ENCODE results near the gene C12orf75. TPM values are rescaled to one million over a fixed set of nuclear protein-coding genes. Genes with fewer than 3 reads are reported as not detected.
A peak's percentile ranks its signal among the peaks of the same experiment; 100 is the strongest.
"Not testable (repeated sequence)": the region's sequence is repeated elsewhere in the genome, so short reads cannot be mapped to it uniquely, and the experiment has no call there.

The C12orf75 gene
- total RNA-seq, 6 experiments from 2014 or later: 1,007 to 1,412 (median 1,300) TPM

- no peak for DNase-seq
- Mint-ChIP-seq H3K4me1 (ENCODE audit: low read depth) (peaks cover 46% of the 10 kb centered on the region), H3K27me3 (ENCODE audit: insufficient read depth) (no peaks in the 10 kb centered on the region; the same call in 1 of the 2 replicates), H3K27ac (no peak overlapping the region), H3K4me3 (no peak overlapping the region), H3K9me3 (peaks cover 17% of the 10 kb centered on the region), H3K36me3 (ENCODE audit: low read depth) (peaks cover 18% of the 10 kb centered on the region)
- TF ChIP-seq, protein P1, sequence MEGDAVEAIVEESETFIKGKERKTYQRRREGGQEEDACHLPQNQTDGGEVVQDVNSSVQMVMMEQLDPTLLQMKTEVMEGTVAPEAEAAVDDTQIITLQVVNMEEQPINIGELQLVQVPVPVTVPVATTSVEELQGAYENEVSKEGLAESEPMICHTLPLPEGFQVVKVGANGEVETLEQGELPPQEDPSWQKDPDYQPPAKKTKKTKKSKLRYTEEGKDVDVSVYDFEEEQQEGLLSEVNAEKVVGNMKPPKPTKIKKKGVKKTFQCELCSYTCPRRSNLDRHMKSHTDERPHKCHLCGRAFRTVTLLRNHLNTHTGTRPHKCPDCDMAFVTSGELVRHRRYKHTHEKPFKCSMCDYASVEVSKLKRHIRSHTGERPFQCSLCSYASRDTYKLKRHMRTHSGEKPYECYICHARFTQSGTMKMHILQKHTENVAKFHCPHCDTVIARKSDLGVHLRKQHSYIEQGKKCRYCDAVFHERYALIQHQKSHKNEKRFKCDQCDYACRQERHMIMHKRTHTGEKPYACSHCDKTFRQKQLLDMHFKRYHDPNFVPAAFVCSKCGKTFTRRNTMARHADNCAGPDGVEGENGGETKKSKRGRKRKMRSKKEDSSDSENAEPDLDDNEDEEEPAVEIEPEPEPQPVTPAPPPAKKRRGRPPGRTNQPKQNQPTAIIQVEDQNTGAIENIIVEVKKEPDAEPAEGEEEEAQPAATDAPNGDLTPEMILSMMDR (IDR thresholded peaks at IDR 0.05): no peak
Measured at GRCh38 chr12:105294161-105294560, 36.3 kb upstream of the C12orf75 start.

- TF ChIP-seq, protein P1 (IDR thresholded peaks at IDR 0.05): no peak
- no peak for DNase-seq
- Mint-ChIP-seq H3K27me3 (ENCODE audit: insufficient read depth) (no peaks in the 10 kb centered on the region; the same call in 1 of the 2 replicates), H3K4me3 (no peak overlapping the region), H3K4me1 (ENCODE audit: low read depth) (peaks cover 46% of the 10 kb centered on the region), H3K9me3 (peaks cover 26% of the 10 kb centered on the region), H3K36me3 (ENCODE audit: low read depth) (peaks cover 26% of the 10 kb centered on the region), H3K27ac (peak overlapping the region; percentile 51; the same call in 1 of the 2 replicates)
Measured at GRCh38 chr12:105294886-105295479, 35.5 kb upstream of the C12orf75 start.

DNA sequence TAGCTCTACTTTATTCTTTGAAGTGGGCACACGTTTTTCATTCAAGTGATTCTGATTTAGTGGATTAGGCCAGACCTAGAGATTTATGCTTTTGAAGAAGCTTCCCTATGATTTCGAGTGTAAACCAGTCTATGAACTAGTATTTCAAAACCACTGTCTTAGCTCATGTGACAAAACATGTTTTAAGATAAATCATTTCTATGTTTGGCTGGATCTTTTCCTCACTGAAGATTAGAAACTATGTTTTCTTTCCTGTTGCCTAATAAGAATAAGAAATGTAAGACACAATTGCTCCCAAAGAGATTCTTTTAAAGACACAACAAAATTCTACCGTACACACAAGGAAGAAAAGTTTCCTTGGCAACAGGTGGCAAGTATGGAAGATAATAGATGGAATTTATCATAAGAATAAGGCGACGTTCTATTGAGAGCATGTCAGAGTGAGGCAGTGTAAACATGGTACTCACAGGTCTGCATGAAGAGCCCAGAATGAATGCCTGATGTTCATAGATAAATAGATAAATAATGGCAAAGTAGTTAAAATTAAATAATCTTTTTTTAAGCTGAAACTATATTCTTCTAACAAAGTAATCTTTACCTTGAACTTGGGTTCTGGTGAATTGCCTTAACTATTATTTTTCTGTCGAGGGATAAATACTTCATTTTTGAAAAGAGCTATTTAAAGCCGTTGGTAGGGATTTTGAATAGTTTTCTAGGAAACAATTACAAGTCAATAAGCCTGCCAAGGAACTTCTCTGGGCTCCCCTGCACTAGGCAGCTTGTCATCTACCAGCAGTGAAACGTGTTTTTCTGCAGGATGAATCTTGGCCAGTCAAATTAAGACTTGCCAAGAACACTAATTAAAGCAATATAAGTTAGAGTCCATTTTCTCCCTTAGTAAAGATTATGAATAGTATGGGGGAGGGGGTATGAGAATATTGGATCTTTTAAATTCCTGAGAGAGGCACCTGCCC is 34.1 kb upstream of the C12orf75 start:
- Mint-ChIP-seq H3K27ac (no peak overlapping the region), H3K4me1 (ENCODE audit: low read depth) (peaks cover 40% of the 10 kb centered on the region), H3K36me3 (ENCODE audit: low read depth) (peaks cover 40% of the 10 kb centered on the region), H3K27me3 (ENCODE audit: insufficient read depth) (no peaks in the 10 kb centered on the region; the same call in 1 of the 2 replicates), H3K4me3 (no peak overlapping the region), H3K9me3 (peaks cover 39% of the 10 kb centered on the region)
- TF ChIP-seq, protein P1 (IDR thresholded peaks at IDR 0.05): no peak
- DNase-seq: no peak

DNA sequence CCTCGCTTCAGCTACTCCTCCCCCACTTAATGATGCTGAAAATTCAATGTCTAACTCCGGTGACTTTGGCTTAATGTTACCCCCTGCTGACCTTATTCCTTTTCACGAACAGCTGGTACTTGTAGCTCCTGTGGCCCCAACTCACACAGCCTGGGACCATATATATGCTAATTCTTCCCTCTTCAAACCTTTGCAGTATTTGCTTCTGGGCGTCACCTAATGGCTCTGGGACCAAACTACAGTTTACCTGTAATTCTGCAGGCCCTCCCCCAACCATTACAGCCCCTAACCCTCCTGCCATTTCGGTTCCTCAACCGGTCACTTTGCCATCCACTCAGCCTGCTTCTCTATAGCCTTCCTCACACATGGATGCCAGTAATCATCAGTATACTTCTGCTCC is 29.6 kb upstream of the C12orf75 start:
- peaks cover 18% of the 10 kb centered on the region for H3K4me1 Mint-ChIP-seq (ENCODE audit: low read depth)
- no peak for DNase-seq
- no peak overlapping the region for H3K27ac Mint-ChIP-seq
- TF ChIP-seq, protein P1 (IDR thresholded peaks at IDR 0.05): no peak
- H3K36me3 Mint-ChIP-seq (ENCODE audit: low read depth): peaks cover 53% of the 10 kb centered on the region
- no peaks in the 10 kb centered on the region; the same call in 1 of the 2 replicates for H3K27me3 Mint-ChIP-seq (ENCODE audit: insufficient read depth)
- no peak overlapping the region for H3K4me3 Mint-ChIP-seq
- peaks cover 43% of the 10 kb centered on the region for H3K9me3 Mint-ChIP-seq

GRCh38 chr12:105301696-105302095 is 28.8 kb upstream of the C12orf75 start:
- H3K27me3 Mint-ChIP-seq (ENCODE audit: insufficient read depth): no peaks in the 10 kb centered on the region; the same call in 1 of the 2 replicates
- H3K4me1 Mint-ChIP-seq (ENCODE audit: low read depth): peaks cover 23% of the 10 kb centered on the region
- H3K4me3 Mint-ChIP-seq: no peak overlapping the region
- H3K9me3 Mint-ChIP-seq: peaks cover 43% of the 10 kb centered on the region
- no peak for DNase-seq
- TF ChIP-seq, protein P1 (IDR thresholded peaks at IDR 0.05): no peak
- no peak overlapping the region for H3K27ac Mint-ChIP-seq
- H3K36me3 Mint-ChIP-seq (ENCODE audit: low read depth): peaks cover 53% of the 10 kb centered on the region

GRCh38 chr12:105302986-105303385 is 27.5 kb upstream of the C12orf75 start:
- not testable (repeated sequence) for DNase-seq; H3K4me3 Mint-ChIP-seq; H3K27me3 Mint-ChIP-seq (ENCODE audit: insufficient read depth); H3K27ac Mint-ChIP-seq
- peaks cover 53% of the 10 kb centered on the region for H3K36me3 Mint-ChIP-seq (ENCODE audit: low read depth)
- H3K9me3 Mint-ChIP-seq: peaks cover 37% of the 10 kb centered on the region
- peaks cover 36% of the 10 kb centered on the region for H3K4me1 Mint-ChIP-seq (ENCODE audit: low read depth)

GRCh38 chr12:105304626-105305025 is 25.9 kb upstream of the C12orf75 start:
- peaks cover 30% of the 10 kb centered on the region for H3K9me3 Mint-ChIP-seq
- peak; percentile 84 for DNase-seq

GRCh38 chr12:105307601-105308314 is 22.7 kb upstream of the C12orf75 start:
- peak overlapping the region; percentile 34 for H3K4me3 Mint-ChIP-seq
- peaks cover 14% of the 10 kb centered on the region for H3K9me3 Mint-ChIP-seq
- peaks cover 44% of the 10 kb centered on the region for H3K36me3 Mint-ChIP-seq (ENCODE audit: low read depth)
- peaks cover 70% of the 10 kb centered on the region for H3K4me1 Mint-ChIP-seq (ENCODE audit: low read depth)
- not testable (repeated sequence) for H3K27me3 Mint-ChIP-seq (ENCODE audit: insufficient read depth); DNase-seq
- peak overlapping the region; percentile 76 for H3K27ac Mint-ChIP-seq

More at GRCh38 chr12:105304626-105305025, 25.9 kb upstream of the C12orf75 start:
- Mint-ChIP-seq H3K4me3 (peak overlapping the region; percentile 51), H3K36me3 (ENCODE audit: low read depth) (peaks cover 53% of the 10 kb centered on the region), H3K4me1 (ENCODE audit: low read depth) (peaks cover 42% of the 10 kb centered on the region), H3K27ac (peak overlapping the region; percentile 83)
- H3K27me3 Mint-ChIP-seq (ENCODE audit: insufficient read depth): not testable (repeated sequence)
